Heart right ventricle (tissue), 16 donors: Measurements from ENCODE around the gene GABARAPL1. TPM values are rescaled to one million over a fixed set of nuclear protein-coding genes. Genes with fewer than 3 reads are reported as not detected.

ENCODE experiments used
- ATAC-seq, 8 donors: fragments of 200-7000 bp; cut with Tn5 transposase; one replicate each; pipeline ENCODE4 v1.9.1; 2020; ENCODE audit warnings: mild to moderate bottlenecking in 8 of 8, moderate library complexity in 8 of 8, moderate number of reproducible peaks in 1 of 8
- DNase-seq, 2 donors: peaks; one replicate each; pipeline ENCODE4 v3.0.0-alpha.2; 2020
- H3K27ac ChIP-seq, 10 donors: fragments of 200-600 bp; sonication (generic) in 2 of 10; one replicate each; pipeline versions ENCODE4 v1.5.0 to v1.8.0; 2020 to 2022; ENCODE audit warnings: mild to moderate bottlenecking in 3 of 10
- H3K27me3 ChIP-seq, 7 donors: fragments of 200-600 bp; one replicate each; pipeline ENCODE4 v1.8.0; 2021 to 2022; ENCODE audit warnings: mild to moderate bottlenecking in 2 of 7
- H3K36me3 ChIP-seq, 9 donors: fragments of 200-600 bp; sonication (generic) in 1 of 9; one replicate each; pipeline versions ENCODE4 v1.5.0 to v1.8.0; 2020 to 2022; ENCODE audit warnings: mild to moderate bottlenecking in 2 of 9
- H3K4me1 ChIP-seq, 9 donors: fragments of 200-600 bp; sonication (generic) in 1 of 9; one replicate each; pipeline versions ENCODE4 v1.5.0 to v1.8.0; 2020 to 2022; ENCODE audit warnings: mild to moderate bottlenecking in 4 of 9
- H3K4me3 ChIP-seq, 10 donors: fragments of 200-600 bp; sonication (generic) in 2 of 10; one replicate each; pipeline versions ENCODE4 v1.5.0 to v1.8.0; 2020 to 2022; ENCODE audit warnings: mild to moderate bottlenecking in 7 of 10, moderate library complexity in 2 of 10
- H3K9me3 ChIP-seq, 11 donors: fragments of 200-600 bp in 10 of 11; sonication (generic) in 2 of 11; one replicate each; pipeline versions ENCODE4 v1.5.0 to v1.8.0; 2013 to 2022; ENCODE audit warnings: mild to moderate bottlenecking in 2 of 11, control low read depth in 1 of 11, moderate library complexity in 1 of 11
- WGBS, 2 donors: extraction: QIAGEN DNeasy Blood & Tissue Kit; methylation state at CpG; one replicate each; pipeline ENCODE4 v1.1.7; 2013; ENCODE audit warnings: inconsistent platforms in 1 of 2; 5-methylcytosine and 5-hydroxymethylcytosine counted together
- intact Hi-C, 10 donors: fragments of 100-400 bp; cut with DNase I; formaldehyde crosslinking; loops; one replicate each; pipeline versions ENCODE4 v1.11.1 to v1.14.2; 2022
- polyA plus RNA-seq, 2 donors: library from polyadenylated mRNA; stranded (reverse); fragments of 200-250 nt; gene quantifications; one replicate each; pipeline ENCODE4 v1.2.3, GENCODE V29; 2013
- total RNA-seq, 10 donors: library from RNA; stranded (reverse); fragmentation: NEBNext Ultra II Directional in 3 of 10; extraction: Animal tissue kit (Norgen Biotek cat#: 25700) in 3 of 10; gene quantifications; one replicate each; pipeline versions ENCODE4 v1.2.1 to v1.2.4, GENCODE V29; 2021 to 2023
- TF ChIP-seq, protein P1 (sequence below), 9 donors: fragments of 200-600 bp; sonication (generic) in 2 of 9; IDR thresholded peaks; one replicate each; pipeline versions ENCODE4 v1.5.0 to v1.8.0; 2021 to 2022; ENCODE audit warnings: antibody characterized with exemption in 9 of 9, mild to moderate bottlenecking in 5 of 9, moderate library complexity in 1 of 9
- donor health status: Arrhythmogenic right ventricular cardiomyopathy.
- donor health status: ischemic (EF 13 %, LVEDD 7.1; RV severe dilation, severe dysfunction).
- donor health status: healthy with polysubstance abuse.
- donor health status: DM: no; HTN: yes; CAD: no.
- donor health status: DM: no; HTN: no; CAD: no.
- donor health status: ischemic (EF 25% LVEDD 6.9; RV normal size, moderate dysfunction).
- donor health status: ischemic (EF 25% LVEDD 5.7; RV mildly dilated, moderate dysfunction).
- donor health status: healthy.
- donor health status: DM: yes; HTN: yes; CAD: no.
- donor health status: Ischemic cardiomyopathy.
- donor health status: ischemic (EF 35%, LVEDD 5.7; RV mildly dilated, moderate dysfunction).
- donor health status: nonischemic (EF 11% LVEDD 7.7; RV severe dilation, severe dysfunction).
- donor health status: DM: yes; HTN: yes; CAD: no.
- donor health status: PGD.
- donor health status: ischemic (EF 29% LVEDD 5.4; RV normal size, mild dysfunction).
- donor health status: nonischemic (EF 23%, LVEDD 6.1; RV moderate dilation, normal function).

The GABARAPL1 gene
- total and polyA plus RNA-seq, 12 donors = 111 to 512 (median 385) TPM

DNA sequence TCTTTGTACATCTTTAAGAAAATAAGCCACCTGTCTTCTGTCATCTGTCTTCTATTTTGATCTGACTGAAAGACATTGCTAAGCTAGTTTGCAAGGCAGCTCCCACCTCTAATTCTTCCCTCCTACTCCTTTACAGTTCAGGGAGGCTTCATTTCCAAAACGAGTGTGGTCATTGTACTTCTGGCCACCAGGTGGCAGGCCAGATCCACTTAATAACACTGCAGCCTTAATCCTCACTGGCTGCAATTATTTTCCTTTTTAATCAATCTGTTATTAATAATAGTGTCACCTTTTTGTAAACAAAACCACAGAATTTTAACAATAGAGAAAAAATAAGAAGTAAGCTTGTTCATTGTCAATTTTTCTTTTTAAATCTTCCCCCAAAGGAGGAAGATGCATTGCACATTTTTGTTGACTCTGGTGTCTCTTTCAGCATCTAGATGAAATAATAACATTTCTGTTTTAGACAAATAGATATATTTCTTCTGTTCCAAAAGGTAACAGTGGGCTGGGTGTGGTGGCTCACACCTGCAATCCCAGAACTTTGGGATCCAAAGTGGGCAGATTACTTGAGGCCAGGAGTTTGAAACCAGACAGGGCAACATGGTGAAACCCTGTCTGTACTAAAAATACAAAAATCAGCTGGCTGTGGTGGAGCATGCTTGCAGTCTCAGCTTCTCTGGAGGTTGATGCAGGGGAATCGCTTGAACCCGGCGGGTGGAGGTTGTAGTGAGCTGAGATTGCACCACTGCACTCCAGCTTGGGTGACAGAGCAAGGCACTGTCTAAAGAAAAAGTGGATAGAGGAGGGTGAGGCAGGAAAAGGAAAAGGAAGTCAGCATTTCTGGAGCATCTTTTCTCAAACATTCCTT lies 23.3 kb downstream of the GABARAPL1 start:
- H3K4me1 ChIP-seq = no peaks in the 10 kb centered on the region
- ATAC-seq (peak in 7 of 8 donors; percentile 52 to 83 (median 82)), DNase-seq (no peak)
- H3K9me3 ChIP-seq = peaks cover 0 to 24% (median 0%) of the 10 kb centered on the region in 11 donors
- H3K4me3 ChIP-seq = no peak overlapping the region
- intact Hi-C loops = loop anchor here (1.0 to 10.0 kb wide), 8 partner anchors 96 to 519 kb away; no protein-coding TSS in a partner anchor
- H3K27me3 ChIP-seq = no peaks in the 10 kb centered on the region
- WGBS, 2 donors = 41 to 56% methylated on average over 4 of the region's 4 CpGs
- H3K36me3 ChIP-seq = peaks cover 0 to 9% (median 0%) of the 10 kb centered on the region in 9 donors
- no peak overlapping the region for H3K27ac ChIP-seq
- TF ChIP-seq, protein P1, sequence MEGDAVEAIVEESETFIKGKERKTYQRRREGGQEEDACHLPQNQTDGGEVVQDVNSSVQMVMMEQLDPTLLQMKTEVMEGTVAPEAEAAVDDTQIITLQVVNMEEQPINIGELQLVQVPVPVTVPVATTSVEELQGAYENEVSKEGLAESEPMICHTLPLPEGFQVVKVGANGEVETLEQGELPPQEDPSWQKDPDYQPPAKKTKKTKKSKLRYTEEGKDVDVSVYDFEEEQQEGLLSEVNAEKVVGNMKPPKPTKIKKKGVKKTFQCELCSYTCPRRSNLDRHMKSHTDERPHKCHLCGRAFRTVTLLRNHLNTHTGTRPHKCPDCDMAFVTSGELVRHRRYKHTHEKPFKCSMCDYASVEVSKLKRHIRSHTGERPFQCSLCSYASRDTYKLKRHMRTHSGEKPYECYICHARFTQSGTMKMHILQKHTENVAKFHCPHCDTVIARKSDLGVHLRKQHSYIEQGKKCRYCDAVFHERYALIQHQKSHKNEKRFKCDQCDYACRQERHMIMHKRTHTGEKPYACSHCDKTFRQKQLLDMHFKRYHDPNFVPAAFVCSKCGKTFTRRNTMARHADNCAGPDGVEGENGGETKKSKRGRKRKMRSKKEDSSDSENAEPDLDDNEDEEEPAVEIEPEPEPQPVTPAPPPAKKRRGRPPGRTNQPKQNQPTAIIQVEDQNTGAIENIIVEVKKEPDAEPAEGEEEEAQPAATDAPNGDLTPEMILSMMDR (IDR thresholded peaks at IDR 0.05) = peak; percentile 77 to 93 (median 88)

DNA sequence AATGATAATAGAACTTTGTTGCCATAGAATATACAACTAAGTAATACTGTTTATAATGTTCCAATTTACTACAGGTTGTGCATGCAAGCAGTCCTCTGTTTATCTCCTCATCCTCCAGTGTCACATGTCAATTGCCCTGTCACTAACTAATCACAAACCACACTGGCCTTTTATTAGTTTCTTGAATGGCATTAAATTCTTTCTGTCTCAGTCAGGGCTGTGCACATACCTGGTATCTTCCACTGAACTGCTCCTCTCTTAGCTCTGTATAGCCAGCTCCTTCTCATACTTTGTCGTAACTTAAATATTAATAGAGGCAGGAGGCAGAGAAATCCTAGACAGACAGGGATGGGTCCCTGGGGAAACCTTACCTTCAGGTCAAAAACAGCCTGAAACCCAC lies 24.0 kb downstream of the GABARAPL1 start:
- Histone ChIP-seq H3K4me1 (no peaks in the 10 kb centered on the region), H3K27ac (no peak overlapping the region), H3K9me3 (peaks cover 0 to 24% (median 0%) of the 10 kb centered on the region in 11 donors), H3K36me3 (peaks cover 0 to 13% (median 0%) of the 10 kb centered on the region in 9 donors), H3K4me3 (no peak overlapping the region), H3K27me3 (no peaks in the 10 kb centered on the region)
- no peak for ATAC-seq
- TF ChIP-seq, protein P1 (IDR thresholded peaks at IDR 0.05) = no peak
- 97 to 100% methylated on average over 1 of the region's 1 CpG for WGBS, 2 donors
- no peak for DNase-seq
- intact Hi-C loops = loop anchor here in 8 of 10 donors (2.0 to 10.0 kb wide), 7 partner anchors 96 to 518 kb away; no protein-coding TSS in a partner anchor

DNA sequence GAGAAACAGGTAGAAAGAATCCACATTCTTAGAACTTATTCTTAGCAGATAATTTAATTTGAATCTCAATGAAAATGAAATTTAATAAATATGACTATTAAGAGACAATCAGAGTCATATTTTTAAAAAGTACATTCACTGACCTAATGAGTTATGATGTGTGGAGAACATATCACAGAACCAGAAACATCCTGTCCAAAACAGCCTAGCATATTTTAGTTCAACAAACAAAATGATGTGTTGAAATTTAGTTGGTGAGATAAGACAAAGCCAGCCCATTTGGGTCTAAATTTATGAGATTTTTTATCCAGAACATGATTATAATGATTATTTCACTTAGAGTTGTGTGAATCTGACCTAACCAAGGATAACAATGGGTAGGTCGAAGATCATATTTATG lies 25.8 kb downstream of the GABARAPL1 start:
- H3K27ac ChIP-seq = no peak overlapping the region
- ATAC-seq (no peak), DNase-seq (no peak)
- peaks cover 0 to 21% (median 0%) of the 10 kb centered on the region in 11 donors for H3K9me3 ChIP-seq
- TF ChIP-seq, protein P1 (IDR thresholded peaks at IDR 0.05) = no peak
- WGBS, 2 donors = 87 to 97% methylated on average over 1 of the region's 1 CpG
- peaks cover 0 to 4% (median 0%) of the 10 kb centered on the region in 9 donors for H3K4me1 ChIP-seq
- intact Hi-C loops = loop anchor here in 7 of 10 donors (5.0 to 10.0 kb wide), 6 partner anchors 94 to 516 kb away; no protein-coding TSS in a partner anchor
- H3K4me3 ChIP-seq = no peak overlapping the region
- H3K36me3 ChIP-seq = peaks cover 0 to 28% (median 0%) of the 10 kb centered on the region in 9 donors
- no peaks in the 10 kb centered on the region for H3K27me3 ChIP-seq

DNA sequence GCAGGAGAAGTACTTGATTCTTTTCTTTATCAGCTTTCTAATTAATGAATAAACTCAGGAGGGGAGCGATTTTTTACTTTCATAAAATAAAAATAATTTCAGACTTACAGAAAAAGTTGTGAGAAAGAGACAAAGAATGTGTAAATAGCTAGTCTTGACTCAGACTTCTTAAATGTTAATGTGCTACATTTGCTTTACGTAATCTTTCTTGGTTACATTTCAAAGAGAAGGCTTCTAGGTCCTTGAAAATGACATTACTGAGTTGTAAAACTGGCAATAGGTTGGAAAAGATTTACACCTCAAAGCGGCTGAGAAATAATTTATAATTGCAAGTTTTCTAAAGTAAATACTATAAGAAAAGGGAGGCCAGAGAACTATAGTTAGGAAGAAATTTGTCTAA lies 28.6 kb downstream of the GABARAPL1 start:
- no peak overlapping the region for H3K4me3 ChIP-seq
- no peak for DNase-seq
- ATAC-seq = no peak
- intact Hi-C loops = no loop called here
- no peak overlapping the region for H3K27ac ChIP-seq
- H3K36me3 ChIP-seq = peaks cover 0 to 28% (median 0%) of the 10 kb centered on the region in 9 donors
- no peaks in the 10 kb centered on the region for H3K9me3 ChIP-seq
- H3K4me1 ChIP-seq = peaks cover 0 to 8% (median 0%) of the 10 kb centered on the region in 9 donors
- no peaks in the 10 kb centered on the region for H3K27me3 ChIP-seq
- 61 to 63% methylated on average over 3 of the region's 3 CpGs for WGBS, 2 donors
- TF ChIP-seq, protein P1 (IDR thresholded peaks at IDR 0.05) = no peak
